ENCODE measurements around the gene CPEB2.

DNA sequence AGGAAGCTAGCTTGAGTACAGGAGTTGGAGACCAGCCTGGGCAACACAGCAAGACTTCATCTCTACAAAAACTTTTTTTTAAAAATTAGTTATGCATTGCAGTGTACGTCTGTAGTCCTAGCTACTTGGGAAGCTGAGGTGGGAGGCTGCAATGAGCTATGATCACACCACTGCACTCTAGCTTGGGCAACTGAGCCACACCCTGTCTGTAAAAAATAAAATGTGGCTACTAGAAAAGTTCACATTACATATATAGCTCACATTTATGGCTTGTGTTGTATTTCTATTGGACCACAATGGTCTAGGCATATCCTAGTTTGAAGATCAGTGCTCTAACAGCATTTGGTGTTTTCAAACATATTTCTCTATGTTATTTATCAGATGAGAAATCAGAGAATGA, 11.8 kb upstream of the CPEB2 start:
- TF ChIP-seq, protein P1, sequence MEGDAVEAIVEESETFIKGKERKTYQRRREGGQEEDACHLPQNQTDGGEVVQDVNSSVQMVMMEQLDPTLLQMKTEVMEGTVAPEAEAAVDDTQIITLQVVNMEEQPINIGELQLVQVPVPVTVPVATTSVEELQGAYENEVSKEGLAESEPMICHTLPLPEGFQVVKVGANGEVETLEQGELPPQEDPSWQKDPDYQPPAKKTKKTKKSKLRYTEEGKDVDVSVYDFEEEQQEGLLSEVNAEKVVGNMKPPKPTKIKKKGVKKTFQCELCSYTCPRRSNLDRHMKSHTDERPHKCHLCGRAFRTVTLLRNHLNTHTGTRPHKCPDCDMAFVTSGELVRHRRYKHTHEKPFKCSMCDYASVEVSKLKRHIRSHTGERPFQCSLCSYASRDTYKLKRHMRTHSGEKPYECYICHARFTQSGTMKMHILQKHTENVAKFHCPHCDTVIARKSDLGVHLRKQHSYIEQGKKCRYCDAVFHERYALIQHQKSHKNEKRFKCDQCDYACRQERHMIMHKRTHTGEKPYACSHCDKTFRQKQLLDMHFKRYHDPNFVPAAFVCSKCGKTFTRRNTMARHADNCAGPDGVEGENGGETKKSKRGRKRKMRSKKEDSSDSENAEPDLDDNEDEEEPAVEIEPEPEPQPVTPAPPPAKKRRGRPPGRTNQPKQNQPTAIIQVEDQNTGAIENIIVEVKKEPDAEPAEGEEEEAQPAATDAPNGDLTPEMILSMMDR (IDR thresholded peaks at IDR 0.05): no peak
- no peak for TF ChIP-seq POLR2A (IDR thresholded peaks at IDR 0.05)

Measured in esophagus squamous epithelium (tissue), 4 donors.